Measurements from ENCODE around the gene GAB1.

GAB1 gene

DNA sequence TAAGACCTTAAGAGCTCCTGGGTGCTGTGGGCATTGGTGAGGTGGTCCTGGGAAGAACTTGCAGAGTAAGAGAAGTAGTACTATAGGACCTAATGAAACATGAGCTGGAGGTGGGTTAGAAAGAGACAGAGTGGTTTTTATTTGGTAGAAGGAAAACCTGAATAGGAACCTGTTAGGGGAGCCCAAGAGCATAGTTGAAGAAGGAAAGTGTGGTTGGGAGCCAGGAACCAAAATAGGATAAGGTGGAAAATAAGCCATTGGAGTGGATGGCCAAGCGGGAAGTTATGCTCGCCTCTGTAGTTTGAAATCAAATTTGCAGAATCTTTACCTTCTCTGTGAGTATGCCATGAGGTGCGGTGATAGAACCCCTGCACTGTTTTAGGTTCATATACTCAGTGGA is 26.7 kb downstream of the GAB1 start:
- DNase-seq (ENCODE audit: low read depth), result no peak
- no peak overlapping the region for H3K4me3 ChIP-seq (ENCODE audit: low read depth, low read length)
- no peak for TF ChIP-seq CTCF (conservative IDR thresholded peaks at IDR 0.05; ENCODE audit: low read depth, low read length)

DNA sequence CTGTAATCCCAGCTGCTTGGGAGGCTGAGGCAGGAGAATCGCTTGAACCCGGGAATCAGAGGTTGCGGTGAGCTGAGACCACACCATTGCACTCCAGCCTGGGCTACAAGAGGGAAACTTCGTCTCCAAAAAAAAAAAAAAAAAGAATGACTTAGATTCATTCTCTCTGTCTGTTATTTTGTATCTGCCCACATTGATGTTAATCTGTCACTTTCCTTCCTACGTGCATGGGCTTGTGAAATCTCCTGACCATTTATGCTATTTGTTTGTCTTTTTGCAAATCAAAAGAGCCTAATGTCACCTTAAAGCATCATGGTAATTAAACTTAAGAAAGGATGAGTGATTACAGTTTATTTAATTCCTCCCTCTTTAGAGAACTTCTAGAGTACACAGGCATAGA is 27.4 kb downstream of the GAB1 start:
- DNase-seq (ENCODE audit: low read depth), result no peak
- no peak overlapping the region for H3K4me3 ChIP-seq (ENCODE audit: low read depth, low read length)
- TF ChIP-seq CTCF (conservative IDR thresholded peaks at IDR 0.05; ENCODE audit: low read depth, low read length), result no peak

GRCh38 chr4:143367863-143368262 is 31.2 kb downstream of the GAB1 start:
- no peak for DNase-seq (ENCODE audit: low read depth)
- H3K4me3 ChIP-seq (ENCODE audit: low read depth, low read length), result no peak overlapping the region
- TF ChIP-seq CTCF (conservative IDR thresholded peaks at IDR 0.05; ENCODE audit: low read depth, low read length), result no peak

DNA sequence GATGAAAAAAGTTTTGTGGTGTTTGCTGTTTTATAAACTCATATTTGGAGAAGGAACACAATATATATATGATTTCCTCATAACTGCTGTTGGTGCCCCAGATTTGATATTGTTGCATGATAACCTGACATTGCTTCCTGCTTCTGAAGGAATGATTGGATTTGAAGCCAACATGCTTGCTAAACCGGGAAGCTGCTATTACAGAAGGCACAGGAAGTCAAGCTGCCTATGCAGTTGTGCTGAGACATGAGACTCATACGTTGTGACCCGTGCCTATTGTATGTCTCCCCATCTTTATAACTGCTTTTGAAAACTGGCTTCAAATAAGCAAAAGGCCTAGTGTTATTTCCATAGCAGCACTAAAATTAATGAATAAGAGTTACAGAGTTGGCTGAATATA is 32.9 kb downstream of the GAB1 start:
- no peak overlapping the region for H3K4me3 ChIP-seq (ENCODE audit: low read depth, low read length)
- no peak for TF ChIP-seq CTCF (conservative IDR thresholded peaks at IDR 0.05; ENCODE audit: low read depth, low read length)
- DNase-seq (ENCODE audit: low read depth), result no peak

GRCh38 chr4:143372093-143372915 is 35.6 kb downstream of the GAB1 start:
- no peak for TF ChIP-seq CTCF (conservative IDR thresholded peaks at IDR 0.05; ENCODE audit: low read depth, low read length)
- no peak overlapping the region for H3K4me3 ChIP-seq (ENCODE audit: low read depth, low read length)
- no peak for DNase-seq (ENCODE audit: low read depth)

DNA sequence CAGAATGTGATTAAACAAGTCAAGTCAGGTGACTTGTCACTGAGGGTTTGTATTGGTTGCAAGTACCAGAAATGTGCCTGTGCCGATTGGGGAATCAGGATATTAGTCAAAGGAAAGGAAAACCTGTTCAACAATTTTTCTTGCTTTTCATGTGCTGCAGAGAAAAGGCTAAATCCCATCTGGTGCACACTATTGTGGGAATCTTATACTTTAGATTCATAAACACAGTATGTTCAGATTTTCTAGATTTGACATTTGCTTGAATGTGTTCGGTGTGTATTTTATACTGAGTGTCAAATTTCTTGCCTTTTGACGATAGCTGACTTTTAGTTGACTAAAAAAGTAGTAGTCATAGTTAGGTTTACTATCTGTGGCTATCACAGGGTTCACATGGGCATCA is 37.6 kb downstream of the GAB1 start:
- no peak for DNase-seq (ENCODE audit: low read depth)
- H3K4me3 ChIP-seq (ENCODE audit: low read depth, low read length), result no peak overlapping the region
- no peak for TF ChIP-seq CTCF (conservative IDR thresholded peaks at IDR 0.05; ENCODE audit: low read depth, low read length)

DNA sequence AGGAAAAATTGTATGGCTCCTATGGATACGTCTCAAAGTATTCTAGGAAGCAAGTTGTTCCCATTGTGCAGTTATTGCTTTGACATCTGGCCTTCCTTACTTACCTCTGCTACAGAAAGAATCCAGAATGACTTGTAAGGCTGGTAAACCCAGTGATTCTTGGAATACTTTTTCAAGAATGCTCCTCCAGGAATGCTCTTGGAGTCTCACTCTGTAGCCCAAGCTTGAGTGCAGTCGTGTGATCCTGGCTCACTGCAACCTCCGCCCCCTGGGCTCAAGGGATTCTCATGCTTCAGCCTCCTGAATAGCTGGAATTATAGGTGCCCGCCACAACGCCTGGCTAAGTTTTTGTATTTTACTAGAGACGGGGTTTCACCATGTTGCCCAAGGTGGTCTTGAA is 38.1 kb downstream of the GAB1 start:
- DNase-seq (ENCODE audit: low read depth), result no peak
- TF ChIP-seq CTCF (conservative IDR thresholded peaks at IDR 0.05; ENCODE audit: low read depth, low read length), result no peak
- H3K4me3 ChIP-seq (ENCODE audit: low read depth, low read length), result no peak overlapping the region

Measured in choroid plexus epithelial cell (primary cell).